SK-N-MC (cell line): ENCODE results near the gene JAZF1.
"Not testable (repeated sequence)": the region's sequence is repeated elsewhere in the genome, so short reads cannot be mapped to it uniquely, and the experiment has no call there.

Experiments used
- DNase-seq: peaks from one replicate; pipeline ENCODE4 v3.0.0-alpha.2; 2011; ENCODE audit warnings: low read depth, low spot score
- H3K27ac ChIP-seq: fragments of 200-600 bp; sonication (generic); 2 replicates; pipeline ENCODE4 v1.5.1; 2016; ENCODE audit warnings: mixed run types
- H3K36me3 ChIP-seq: fragments of 200-600 bp; sonication (generic); 2 replicates; pipeline ENCODE4 v1.6.1; 2017; ENCODE audit warnings: antibody characterized with exemption, low read length, mixed read lengths; ENCODE audit not compliant: insufficient read depth
- H3K4me3 ChIP-seq: fragments of 200-600 bp; sonication (generic); 2 replicates; pipeline ENCODE4 v1.5.1; 2016
- H3K9ac ChIP-seq: fragments of 200-600 bp; sonication (generic); 2 replicates; pipeline ENCODE4 v1.8.0; 2017; ENCODE audit warnings: mixed run types, mixed read lengths; ENCODE audit not compliant: insufficient read length
- H3K9me3 ChIP-seq: fragments of 200-600 bp; sonication (generic); 2 replicates; pipeline ENCODE4 v1.6.1; 2017; ENCODE audit warnings: low read depth, mild to moderate bottlenecking, antibody characterized with exemption, low read length, moderate library complexity, mixed read lengths
- EZH2 ChIP-seq: fragments of 200-600 bp; sonication (generic); IDR thresholded peaks from one replicate; pipeline ENCODE4 v1.6.1; 2017; ENCODE audit warnings: antibody characterized with exemption
- FOXP2 ChIP-seq: optimal IDR thresholded peaks from 2 replicates; pipeline ENCODE3; 2011; ENCODE audit warnings: mild to moderate bottlenecking, moderate library complexity; ENCODE audit not compliant: insufficient read depth; ENCODE audit errors: extremely low read length, control extremely low read depth
- POLR2AphosphoS5 ChIP-seq: IDR thresholded peaks from 2 replicates; pipeline ENCODE4 v1.6.1; 2012; ENCODE audit warnings: mild to moderate bottlenecking, low read depth, low read length, borderline replicate concordance

JAZF1 gene

DNA sequence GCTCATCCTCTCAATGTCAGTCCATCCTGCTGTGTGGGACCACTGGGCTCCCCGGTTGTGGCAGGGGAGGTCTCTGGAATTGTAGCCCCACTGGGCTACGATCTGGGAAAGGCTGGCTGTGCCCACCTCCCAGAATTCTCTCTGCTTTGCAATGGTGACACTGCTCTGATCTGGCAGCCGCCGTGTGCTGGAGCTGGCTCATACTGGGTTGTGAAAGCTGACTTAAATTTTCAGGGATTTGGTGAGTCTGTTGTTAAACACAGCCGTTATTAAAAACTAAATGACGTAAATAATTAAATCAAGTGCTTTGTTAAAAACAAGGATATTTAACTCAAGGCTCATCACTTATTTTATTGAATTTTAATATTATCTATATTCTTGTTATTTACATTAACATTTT lies 280.6 kb downstream of the JAZF1 start:
- no peak overlapping the region for H3K9ac ChIP-seq
- H3K4me3 ChIP-seq, result no peak overlapping the region
- no peak for TF ChIP-seq FOXP2
- H3K27ac ChIP-seq, result no peak overlapping the region
- DNase-seq, result no peak
- no peaks in the 10 kb centered on the region for H3K36me3 ChIP-seq
- H3K9me3 ChIP-seq, result no peaks in the 10 kb centered on the region

DNA sequence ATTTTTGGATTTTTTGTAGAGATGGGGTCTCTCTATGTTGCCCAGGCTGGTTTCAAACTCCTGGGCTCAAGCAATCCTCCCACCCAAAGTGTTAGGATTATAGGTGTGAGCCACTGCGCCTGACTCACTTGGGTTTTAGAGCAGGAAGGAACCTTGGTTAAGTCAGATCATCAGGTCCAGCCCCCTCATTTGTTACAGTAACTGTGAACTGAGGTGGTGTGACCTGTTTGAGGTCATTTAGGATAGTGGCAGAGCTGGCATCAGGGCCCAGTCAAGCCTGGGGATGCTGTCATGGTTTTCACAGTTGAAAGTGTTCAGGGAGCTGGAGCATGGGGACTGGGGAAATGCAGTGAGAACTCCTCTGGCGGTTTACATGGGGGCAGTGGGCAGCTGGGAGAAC lies 281.0 kb downstream of the JAZF1 start:
- DNase-seq, result no peak
- H3K9ac ChIP-seq, result no peak overlapping the region
- H3K9me3 ChIP-seq, result no peaks in the 10 kb centered on the region
- TF ChIP-seq EZH2 (no peak), POLR2AphosphoS5 (no peak), FOXP2 (no peak)
- H3K27ac ChIP-seq, result no peak overlapping the region
- H3K4me3 ChIP-seq, result no peak overlapping the region
- no peaks in the 10 kb centered on the region for H3K36me3 ChIP-seq

GRCh38 chr7:27897441-27897847 lies 283.2 kb downstream of the JAZF1 start:
- no peak for DNase-seq
- Histone ChIP-seq H3K36me3 (no peaks in the 10 kb centered on the region), H3K9ac (no peak overlapping the region), H3K4me3 (no peak overlapping the region), H3K27ac (no peak overlapping the region), H3K9me3 (no peaks in the 10 kb centered on the region)
- TF ChIP-seq FOXP2 (no peak), EZH2 (no peak), POLR2AphosphoS5 (no peak)

- no peak for DNase-seq
- H3K9ac ChIP-seq, result no peak overlapping the region
- H3K9me3 ChIP-seq, result no peaks in the 10 kb centered on the region
- H3K36me3 ChIP-seq, result no peaks in the 10 kb centered on the region
- no peak for TF ChIP-seq FOXP2
- TF ChIP-seq POLR2AphosphoS5, result no peak
- no peak for TF ChIP-seq EZH2
- no peak overlapping the region for H3K4me3 ChIP-seq
- H3K27ac ChIP-seq, result no peak overlapping the region
These were observed 283.6 kb downstream of the JAZF1 start for GRCh38 chr7:27897001-27897400.

DNA sequence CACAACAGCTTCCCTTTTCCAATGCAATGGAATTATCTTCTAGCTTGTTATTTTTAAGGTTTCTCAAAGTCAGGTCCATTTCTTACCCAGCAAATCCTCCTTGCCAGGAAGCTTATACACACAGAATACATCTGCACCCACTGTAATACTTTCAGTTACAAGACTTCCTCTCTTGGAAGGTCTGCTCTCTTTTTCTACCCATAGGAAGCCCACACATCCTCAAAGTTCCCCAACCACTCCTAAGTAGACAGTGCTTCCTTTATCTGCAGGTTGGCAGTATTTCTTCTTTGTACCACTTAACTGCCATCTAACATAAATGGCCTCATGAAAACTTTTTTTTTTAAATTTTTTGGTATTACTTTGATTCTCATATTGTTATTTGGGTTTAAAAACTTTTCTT lies 285.0 kb downstream of the JAZF1 start:
- no peak for DNase-seq
- Histone ChIP-seq H3K27ac (no peak overlapping the region), H3K9me3 (no peaks in the 10 kb centered on the region), H3K4me3 (no peak overlapping the region), H3K36me3 (no peaks in the 10 kb centered on the region), H3K9ac (no peak overlapping the region)
- TF ChIP-seq FOXP2 (no peak), EZH2 (no peak), POLR2AphosphoS5 (no peak)

- Histone ChIP-seq H3K9me3 (no peaks in the 10 kb centered on the region), H3K27ac (no peak overlapping the region)
These were observed 290.3 kb downstream of the JAZF1 start for GRCh38 chr7:27890205-27890849.

DNA sequence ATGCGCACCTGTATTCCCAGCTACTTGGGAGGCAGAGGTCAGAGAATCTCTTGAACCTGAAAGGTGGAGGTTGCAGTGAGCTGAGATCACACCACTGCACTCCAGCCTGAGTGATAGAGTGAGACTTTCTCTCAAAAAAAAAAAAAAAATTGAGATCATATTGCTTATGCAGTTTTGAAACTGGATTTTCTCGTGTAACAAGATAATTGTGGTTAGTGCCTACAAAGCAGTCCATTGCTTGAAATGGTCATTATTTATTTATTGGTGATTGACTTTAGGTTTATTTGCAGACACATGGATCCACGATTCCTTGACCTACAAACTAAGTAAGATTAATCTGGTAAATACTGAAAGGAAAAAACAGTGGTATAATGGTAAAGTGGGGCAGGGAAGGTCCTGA lies 290.8 kb downstream of the JAZF1 start:
- Histone ChIP-seq H3K4me3 (no peak overlapping the region), H3K27ac (no peak overlapping the region), H3K9ac (no peak overlapping the region), H3K9me3 (no peaks in the 10 kb centered on the region), H3K36me3 (no peaks in the 10 kb centered on the region)
- TF ChIP-seq FOXP2 (no peak), POLR2AphosphoS5 (no peak), EZH2 (no peak)
- DNase-seq, result no peak

More at GRCh38 chr7:27890205-27890849, 290.3 kb downstream of the JAZF1 start:
- H3K36me3 ChIP-seq, result no peaks in the 10 kb centered on the region
- no peak overlapping the region for H3K9ac ChIP-seq
- TF ChIP-seq FOXP2, result no peak
- no peak for TF ChIP-seq EZH2
- no peak for TF ChIP-seq POLR2AphosphoS5
- H3K4me3 ChIP-seq, result no peak overlapping the region
- no peak for DNase-seq

- H3K27ac ChIP-seq, result no peak overlapping the region
- H3K36me3 ChIP-seq, result no peaks in the 10 kb centered on the region
- no peaks in the 10 kb centered on the region for H3K9me3 ChIP-seq
- DNase-seq, result no peak
- no peak overlapping the region for H3K9ac ChIP-seq
- H3K4me3 ChIP-seq, result no peak overlapping the region
- TF ChIP-seq EZH2 (no peak), POLR2AphosphoS5 (no peak), FOXP2 (no peak)
These were observed 291.9 kb downstream of the JAZF1 start for GRCh38 chr7:27888736-27889135.

- H3K27ac ChIP-seq, H3K36me3 ChIP-seq, H3K9ac ChIP-seq, H3K4me3 ChIP-seq, DNase-seq, H3K9me3 ChIP-seq: not testable (repeated sequence)
These were observed 293.9 kb downstream of the JAZF1 start for GRCh38 chr7:27886710-27887109.
